ENCODE results near the gene IDUA.

DNA sequence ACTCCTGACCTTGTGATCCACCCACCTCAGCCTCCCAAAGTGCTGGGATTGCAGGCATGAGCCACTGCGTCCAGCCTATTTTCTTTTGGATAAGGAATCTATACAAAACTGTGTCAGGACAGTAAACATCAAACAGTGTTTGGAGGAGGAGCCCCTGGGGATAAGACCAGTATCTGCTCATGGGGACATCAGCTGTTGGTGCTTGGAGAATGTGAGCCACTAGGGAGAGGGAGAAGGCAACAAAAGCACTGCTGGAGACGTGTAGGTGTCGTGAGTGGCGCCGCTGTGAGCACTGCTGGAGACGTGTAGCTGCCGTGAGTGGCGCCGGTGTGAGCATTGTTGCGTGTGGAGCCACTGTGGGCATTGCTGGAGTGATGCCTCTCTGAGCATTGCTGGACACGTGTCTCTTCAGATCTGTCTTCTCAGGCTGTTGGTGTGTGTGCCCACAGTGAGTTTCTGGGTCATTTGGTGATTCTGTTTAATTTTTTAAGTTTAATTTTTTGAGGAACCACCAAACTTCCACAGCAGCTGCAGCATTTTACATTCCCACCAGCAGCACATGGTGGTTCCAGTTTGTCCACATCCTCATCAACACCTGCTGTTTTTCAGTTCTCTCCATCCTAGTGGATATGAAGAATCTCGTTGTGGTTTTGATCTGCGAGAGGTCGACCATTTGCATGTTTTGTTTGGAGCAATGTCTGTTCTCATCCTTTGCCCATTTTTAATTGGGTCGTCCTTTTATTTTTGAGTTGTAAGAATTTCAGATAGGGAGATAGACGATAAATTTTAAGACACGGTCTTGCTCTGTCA, 32.4 kb upstream of the IDUA start:
- TF ChIP-seq CTCF (IDR thresholded peaks at IDR 0.05) (no peak), EZH2 (IDR thresholded peaks at IDR 0.05; ENCODE audit: borderline replicate concordance, insufficient read depth, low read depth, low read length, poor library complexity, severe bottlenecking) (no peak)

Measured in B cell (primary cell).